H1 (cell line): ENCODE results near the gene ZFP36L1. TPM values are rescaled to one million over a fixed set of nuclear protein-coding genes. Genes with fewer than 3 reads are reported as not detected.

Experiments used
- CTCF ChIA-PET: fragments of 300-600 bp; sonication (Branson Sonifier 250); formaldehyde crosslinking; loops from one replicate; lab custom pipeline; 2021; ENCODE audit not compliant: partially characterized antibody; lab: Charles Lee
- POLR2A ChIA-PET: fragments of 300-600 bp; sonication (Branson Sonifier 250); formaldehyde crosslinking; loops from one replicate; lab custom pipeline; 2021; ENCODE audit warnings: inconsistent platforms; ENCODE audit not compliant: partially characterized antibody; lab: Charles Lee
- DNase-seq, 2 experiments: peaks; one replicate each; pipeline versions ENCODE4 v3.0.0 to v3.0.0-alpha.2; 2010 to 2022; ENCODE audit warnings: low spot score in 2 of 2, low read depth in 1 of 2, mixed read lengths in 1 of 2
- FAIRE-seq: peaks from 2 replicates; lab custom pipeline; 2011; peaks lifted over from hg19 to GRCh38; lab: Jason Lieb, UNC
- H2AFZ ChIP-seq: 2 replicates; pipeline ENCODE4 v1.8.1; 2012; ENCODE audit warnings: low read length, inconsistent platforms
- H2AK5ac ChIP-seq: 2 replicates; pipeline ENCODE4 v1.6.1; 2013; ENCODE audit warnings: low read depth, low read length
- H2BK120ac ChIP-seq: replicated peaks from 2 replicates; pipeline ENCODE3; 2013; ENCODE audit warnings: low read depth, low read length, inconsistent platforms
- H2BK12ac ChIP-seq: 2 replicates; pipeline ENCODE4 v1.6.1; 2013; ENCODE audit warnings: low read depth, low read length
- H2BK15ac ChIP-seq: 2 replicates; pipeline ENCODE4 v1.6.1; 2013; ENCODE audit warnings: low read length
- H2BK20ac ChIP-seq: 2 replicates; pipeline ENCODE4 v1.6.1; 2013; ENCODE audit warnings: low read length
- H2BK5ac ChIP-seq: 2 replicates; pipeline ENCODE4 v1.6.1; 2013; ENCODE audit warnings: low read depth, low read length
- H3K14ac ChIP-seq: 2 replicates; pipeline ENCODE4 v1.6.1; 2013; ENCODE audit warnings: inconsistent platforms; ENCODE audit not compliant: insufficient read length
- H3K18ac ChIP-seq: 2 replicates; pipeline ENCODE4 v1.6.1; 2013; ENCODE audit warnings: low read length; ENCODE audit errors: extremely low read depth
- H3K23ac ChIP-seq: 2 replicates; pipeline ENCODE4 v1.6.1; 2013; ENCODE audit warnings: inconsistent platforms; ENCODE audit not compliant: insufficient read length
- H3K23me2 ChIP-seq: 2 replicates; pipeline ENCODE4 v1.6.1; 2013; ENCODE audit warnings: low read depth, low read length
- H3K27ac ChIP-seq: 2 replicates; pipeline ENCODE4 v1.6.1; 2011; ENCODE audit warnings: low read depth, low read length, inconsistent platforms
- H3K27me3 ChIP-seq, 4 experiments: replicated peaks in 1 of 4; 1 replicate in 1 of 4; 2 replicates in 3 of 4; pipeline versions ENCODE4 v1.6.1 to v1.8.1; 2011 to 2013; ENCODE audit warnings: low read length in 3 of 4, mild to moderate bottlenecking in 3 of 4, inconsistent platforms in 2 of 4, mixed read lengths in 2 of 4, moderate library complexity in 1 of 4; ENCODE audit not compliant: control insufficient read depth in 3 of 4, insufficient read depth in 3 of 4; ENCODE audit errors: extremely low read depth in 1 of 4
- H3K36me3 ChIP-seq, 4 experiments: 2 replicates each; pipeline versions ENCODE4 v1.6.1 to v1.8.1; 2011 to 2013; ENCODE audit warnings: mild to moderate bottlenecking in 4 of 4, low read length in 3 of 4, moderate library complexity in 2 of 4, control low read depth in 1 of 4, inconsistent platforms in 1 of 4; ENCODE audit not compliant: insufficient read depth in 4 of 4, control insufficient read depth in 2 of 4
- H3K4ac ChIP-seq: replicated peaks from 2 replicates; pipeline ENCODE3; 2013; ENCODE audit warnings: low read length, low read depth, mixed read lengths, inconsistent platforms; ENCODE audit not compliant: insufficient read length
- H3K4me1 ChIP-seq, 4 experiments: replicated peaks in 1 of 4; 1 replicate in 1 of 4; 2 replicates in 3 of 4; pipeline versions ENCODE4 v1.6.1 to v1.8.1; 2011 to 2013; ENCODE audit warnings: low read length in 3 of 4, inconsistent platforms in 2 of 4, mixed read lengths in 1 of 4; ENCODE audit not compliant: insufficient read depth in 4 of 4, control insufficient read depth in 3 of 4
- H3K4me2 ChIP-seq, 2 experiments: 2 replicates each; pipeline versions ENCODE4 v1.6.1 to v1.8.1; 2011 to 2013; ENCODE audit warnings: low read depth in 2 of 2, low read length in 2 of 2, control low read depth in 1 of 2, inconsistent platforms in 1 of 2, mild to moderate bottlenecking in 1 of 2; ENCODE audit not compliant: insufficient read depth in 1 of 2
- H3K4me3 ChIP-seq, 4 experiments: fragments of 200-600, 300-600 bp in 1 of 4; sonication (generic), shearing (Covaris generic), sonication (Bioruptor Twin) in 1 of 4; 2 replicates each; pipeline versions ENCODE4 v1.5.1 to v1.8.1; 2011 to 2016; ENCODE audit warnings: low read length in 4 of 4, low read depth in 3 of 4, control low read depth in 2 of 4, inconsistent platforms in 2 of 4, mild to moderate bottlenecking in 2 of 4, mixed read lengths in 1 of 4, moderate library complexity in 1 of 4; ENCODE audit not compliant: insufficient read depth in 2 of 4; ENCODE audit errors: extremely low read depth in 1 of 4
- H3K56ac ChIP-seq: replicated peaks from 2 replicates; pipeline ENCODE3; 2013; ENCODE audit warnings: low read depth, mild to moderate bottlenecking, mixed read lengths, low read length, inconsistent platforms; ENCODE audit not compliant: insufficient read length
- H3K79me1 ChIP-seq: 2 replicates; pipeline ENCODE4 v1.6.1; 2013; ENCODE audit warnings: low read depth, low read length, control low read depth
- H3K79me2 ChIP-seq, 2 experiments: 2 replicates each; pipeline versions ENCODE4 v1.6.1 to v1.8.1; 2012 to 2013; ENCODE audit warnings: low read length in 2 of 2, mild to moderate bottlenecking in 2 of 2, inconsistent platforms in 1 of 2; ENCODE audit not compliant: insufficient read depth in 2 of 2, control insufficient read depth in 1 of 2
- H3K9ac ChIP-seq, 4 experiments: replicated peaks in 1 of 4; 1 replicate in 1 of 4; 2 replicates in 3 of 4; pipeline versions ENCODE4 v1.6.1 to v1.8.1; 2011 to 2013; ENCODE audit warnings: low read depth in 3 of 4, low read length in 3 of 4, control low read depth in 2 of 4, mild to moderate bottlenecking in 2 of 4, moderate library complexity in 2 of 4, inconsistent platforms in 1 of 4; ENCODE audit errors: extremely low read depth in 1 of 4
- H3K9me3 ChIP-seq, 2 experiments: 2 replicates each; pipeline versions ENCODE4 v1.6.1 to v1.8.1; 2012 to 2013; ENCODE audit warnings: mild to moderate bottlenecking in 2 of 2, moderate library complexity in 2 of 2, control low read depth in 1 of 2, inconsistent platforms in 1 of 2, low read depth in 1 of 2, low read length in 1 of 2, mixed read lengths in 1 of 2; ENCODE audit not compliant: insufficient read depth in 2 of 2
- H4K20me1 ChIP-seq, 2 experiments: replicated peaks in 1 of 2; 2 replicates each; pipeline versions ENCODE3 to v1.8.1; 2011 to 2013; ENCODE audit warnings: inconsistent platforms in 2 of 2, low read length in 2 of 2, mild to moderate bottlenecking in 1 of 2; ENCODE audit not compliant: insufficient read depth in 2 of 2, control insufficient read depth in 1 of 2
- H4K5ac ChIP-seq: 2 replicates; pipeline ENCODE4 v1.6.1; 2013; ENCODE audit warnings: low read length, low read depth, mixed read lengths, inconsistent platforms; ENCODE audit not compliant: insufficient read length
- H4K8ac ChIP-seq: 2 replicates; pipeline ENCODE4 v1.8.0; 2013; ENCODE audit warnings: mild to moderate bottlenecking, moderate library complexity, low read length, inconsistent platforms; ENCODE audit not compliant: insufficient read depth; ENCODE audit errors: extremely low read depth
- H4K91ac ChIP-seq: replicated peaks from 2 replicates; pipeline ENCODE3; 2013; ENCODE audit warnings: low read length, mixed read lengths, inconsistent platforms; ENCODE audit not compliant: insufficient read length
- ATF3 ChIP-seq: IDR thresholded peaks from 2 replicates; pipeline ENCODE4 v1.6.1; 2011; ENCODE audit warnings: low read depth, mild to moderate bottlenecking, low read length; ENCODE audit not compliant: insufficient read depth
- CEBPB ChIP-seq: IDR thresholded peaks from 2 replicates; pipeline ENCODE4 v1.6.1; 2012; ENCODE audit warnings: low read depth, low read length
- EP300 ChIP-seq, 2 experiments: IDR thresholded peaks; 1 replicate in 1 of 2; 2 replicates in 1 of 2; pipeline ENCODE4 v1.6.1; 2011 to 2012; ENCODE audit warnings: low read depth in 2 of 2, low read length in 2 of 2, mild to moderate bottlenecking in 2 of 2, borderline replicate concordance in 1 of 2, inconsistent platforms in 1 of 2, moderate library complexity in 1 of 2
- EZH2 ChIP-seq: fragments of 200-600 bp; sonication (generic); IDR thresholded peaks from 2 replicates; pipeline ENCODE4 v1.7.1; 2012; ENCODE audit warnings: low read depth, mild to moderate bottlenecking, moderate library complexity, low read length, inconsistent platforms; ENCODE audit not compliant: severe bottlenecking
- GABPA ChIP-seq: IDR thresholded peaks from 2 replicates; pipeline ENCODE4 v1.6.1; 2011; ENCODE audit warnings: mild to moderate bottlenecking, low read length, moderate library complexity, borderline replicate concordance; ENCODE audit not compliant: insufficient read depth
- JUN ChIP-seq: IDR thresholded peaks from 2 replicates; pipeline ENCODE4 v1.6.1; 2011; ENCODE audit warnings: low read depth, mild to moderate bottlenecking, improper control_type of control experiment, low read length
- MAFK ChIP-seq: IDR thresholded peaks from 2 replicates; pipeline ENCODE4 v1.6.1; 2012; ENCODE audit warnings: low read depth, mild to moderate bottlenecking, improper control_type of control experiment, low read length
- MAX ChIP-seq: IDR thresholded peaks from 2 replicates; pipeline ENCODE4 v1.6.1; 2012; ENCODE audit warnings: inconsistent platforms
- NRF1 ChIP-seq: IDR thresholded peaks from 2 replicates; pipeline ENCODE4 v1.6.1; 2011; ENCODE audit warnings: mild to moderate bottlenecking, low read depth, low read length, improper control_type of control experiment
- PHF8 ChIP-seq: fragments of 200-600 bp; sonication (generic); conservative IDR thresholded peaks from 2 replicates; pipeline ENCODE4 v1.7.1; 2012; ENCODE audit warnings: low read depth, mild to moderate bottlenecking, inconsistent platforms, low read length, moderate library complexity
- POLR2A ChIP-seq, 2 experiments: IDR thresholded peaks; 1 replicate in 1 of 2; 2 replicates in 1 of 2; pipeline ENCODE4 v1.6.1; 2011; ENCODE audit warnings: low read depth in 2 of 2, low read length in 2 of 2, mild to moderate bottlenecking in 2 of 2; ENCODE audit errors: control extremely low read depth in 1 of 2
- WGBS, 2 experiments: shearing (Covaris generic) in 1 of 2; methylation state at CpG; one replicate each; pipeline versions ENCODE4 v1.1.6 to v1.1.7; 2013 to 2015; ENCODE audit warnings: low lambda C conversion rate in 2 of 2, mixed read lengths in 2 of 2, inconsistent platforms in 1 of 2, low coverage in 1 of 2, missing lambda C conversion rate in 1 of 2; ENCODE audit not compliant: insufficient replicate concordance in 2 of 2, insufficient coverage in 1 of 2, insufficient read length in 1 of 2; ENCODE audit errors: extremely low coverage in 1 of 2, missing lambda C conversion rate in 1 of 2; 5-methylcytosine and 5-hydroxymethylcytosine counted together
- polyA plus RNA-seq, 7 experiments: library from polyadenylated mRNA; depleted of rRNA in 3 of 7; stranded (reverse) in 5 of 7; unstranded in 2 of 7; fragments of >200 nt in 5 of 7; fragments of 200-250 nt in 2 of 7; gene quantifications; 1 replicate in 5 of 7; 2 replicates in 1 of 7; 4 replicates in 1 of 7; pipeline versions ENCODE4 v1.2.1 to v1.2.3, GENCODE V29; 2011 to 2013; ENCODE audit warnings: missing spikeins in 2 of 7, mixed read lengths in 2 of 7
- total RNA-seq: library from RNA; stranded (reverse); fragmentation: NEBNext Ultra II Directional; extraction: Animal tissue kit (Norgen Biotek cat#: 25700); gene quantifications from 2 replicates; pipeline ENCODE4 v1.2.1, GENCODE V29; 2021

The ZFP36L1 gene
- total and polyA plus RNA-seq, 2 of the 8 experiments (the other 6 are each of a cell fraction or from before 2014, with no cell fraction given) = 80.4 to 132 TPM

- H3K9me3 ChIP-seq = no peaks in the 10 kb centered on the region
- no peak overlapping the region for H3K27ac ChIP-seq
- TF ChIP-seq MAFK (no peak), NRF1 (no peak), PHF8 (no peak), MAX (no peak), EZH2 (no peak), JUN (no peak), ATF3 (no peak), CEBPB (no peak), EP300 (IDR thresholded peaks at IDR 0.05; ENCODE audit: borderline replicate concordance in 1 of 2, low read depth in 2 of 2, low read length in 2 of 2) (no peak), POLR2A (IDR thresholded peaks at IDR 0.05; ENCODE audit: control extremely low read depth in 1 of 2, low read depth in 2 of 2, low read length in 2 of 2) (no peak), GABPA (no peak)
- no peak overlapping the region for H2BK5ac ChIP-seq
- H3K4ac ChIP-seq = no peak overlapping the region
- H3K18ac ChIP-seq = no peak overlapping the region
- no peak overlapping the region for H2BK15ac ChIP-seq
- no peak overlapping the region for H2BK12ac ChIP-seq
- no peak overlapping the region for H3K23ac ChIP-seq
- no peaks in the 10 kb centered on the region for H4K20me1 ChIP-seq
- H3K36me3 ChIP-seq = no peaks in the 10 kb centered on the region
- H3K56ac ChIP-seq = no peak overlapping the region
- no peak overlapping the region for H2AFZ ChIP-seq
- no peak overlapping the region for H3K9ac ChIP-seq
- FAIRE-seq = no peak
- no peak overlapping the region for H3K4me3 ChIP-seq
- no peaks in the 10 kb centered on the region for H3K79me1 ChIP-seq
- H3K14ac ChIP-seq = no peak overlapping the region
- WGBS, 2 experiments = 89% methylated on average over 3 of the region's 3 CpGs; no CpG with 5 or more reads in 1 of the 2 experiments
- H4K5ac ChIP-seq = no peak overlapping the region
- ChIA-PET CTCF (interaction anchor here (0.7 to 5.3 kb wide), 20 partner anchors 8 to 988 kb away, joined by 3 to 47 read pairs (median 4); no protein-coding TSS in a partner anchor), POLR2A (interaction anchor here (5.3 kb wide), 1 partner anchor 33 kb away, joined by 30 read pairs; the partner anchor contains the start of gene ZFP36L1)
- H3K4me2 ChIP-seq = no peak overlapping the region
- H4K91ac ChIP-seq = no peak overlapping the region
- no peaks in the 10 kb centered on the region for H3K4me1 ChIP-seq
- no peak overlapping the region for H2AK5ac ChIP-seq
- DNase-seq = no peak
- no peak overlapping the region for H2BK120ac ChIP-seq
- H2BK20ac ChIP-seq = no peak overlapping the region
- H4K8ac ChIP-seq = no peak overlapping the region
- no peaks in the 10 kb centered on the region for H3K23me2 ChIP-seq
- H3K27me3 ChIP-seq = no peaks in the 10 kb centered on the region
- no peaks in the 10 kb centered on the region for H3K79me2 ChIP-seq
Observed at GRCh38 chr14:68825729-68826128, 32.9 kb upstream of the ZFP36L1 start.
